Keratinocyte (primary cell): ENCODE data around the gene BLMH. TPM values are rescaled to one million over a fixed set of nuclear protein-coding genes. Genes with fewer than 3 reads are reported as not detected.

ENCODE experiments used
- DNase-seq: peaks from one replicate; pipeline ENCODE4 v3.0.0-alpha.2; 2011; ENCODE audit warnings: low read depth, missing footprints, low spot score
- FAIRE-seq: peaks from 2 replicates; lab custom pipeline; 2011; peaks lifted over from hg19 to GRCh38; lab: Jason Lieb, UNC
- H2AFZ ChIP-seq: 2 replicates; pipeline ENCODE4 v1.6.0; 2012; ENCODE audit warnings: low read length, control low read depth, inconsistent platforms; ENCODE audit not compliant: control insufficient read depth
- H3K27ac ChIP-seq: 2 replicates; pipeline ENCODE4 v1.5.1; 2011; ENCODE audit warnings: low read length; ENCODE audit not compliant: control insufficient read depth, insufficient read depth
- H3K27me3 ChIP-seq: 3 replicates; pipeline ENCODE4 v1.6.0; 2011; ENCODE audit warnings: low read length; ENCODE audit not compliant: control insufficient read depth, insufficient read depth; ENCODE audit errors: extremely low read depth
- H3K36me3 ChIP-seq, 2 experiments: 2 replicates in 1 of 2; 3 replicates in 1 of 2; pipeline ENCODE4 v1.5.1; 2011; ENCODE audit warnings: low read length in 2 of 2, mild to moderate bottlenecking in 1 of 2; ENCODE audit not compliant: control insufficient read depth in 2 of 2, insufficient read depth in 2 of 2; ENCODE audit errors: extremely low read depth in 1 of 2
- H3K4me1 ChIP-seq: 3 replicates; pipeline ENCODE4 v1.5.1; 2011; ENCODE audit warnings: low read length; ENCODE audit not compliant: control insufficient read depth, insufficient read depth; ENCODE audit errors: extremely low read depth
- H3K4me2 ChIP-seq: 3 replicates; pipeline ENCODE4 v1.6.0; 2011; ENCODE audit warnings: low read depth, low read length; ENCODE audit not compliant: control insufficient read depth, insufficient read depth; ENCODE audit errors: extremely low read depth
- H3K4me3 ChIP-seq, 3 experiments: fragments of 200-600 bp in 1 of 3; sonication (generic) in 1 of 3; 2 replicates in 2 of 3; 3 replicates in 1 of 3; pipeline ENCODE4 v1.5.1; 2011 to 2016; ENCODE audit warnings: low read length in 3 of 3, mild to moderate bottlenecking in 3 of 3, control low read depth in 2 of 3, inconsistent platforms in 1 of 3, low read depth in 1 of 3, mixed read lengths in 1 of 3, mixed run types in 1 of 3, moderate library complexity in 1 of 3; ENCODE audit not compliant: control insufficient read depth in 2 of 3, insufficient read depth in 2 of 3; ENCODE audit errors: extremely low read depth in 1 of 3
- H3K79me2 ChIP-seq: 2 replicates; pipeline ENCODE4 v1.6.0; 2012; ENCODE audit warnings: low read length; ENCODE audit not compliant: control insufficient read depth, insufficient read depth
- H3K9ac ChIP-seq: 3 replicates; pipeline ENCODE4 v1.6.0; 2011; ENCODE audit warnings: low read length; ENCODE audit not compliant: control insufficient read depth, insufficient read depth; ENCODE audit errors: extremely low read depth
- H3K9me1 ChIP-seq: 3 replicates; pipeline ENCODE4 v1.6.0; 2011; ENCODE audit warnings: low read length; ENCODE audit not compliant: control insufficient read depth, insufficient read depth; ENCODE audit errors: extremely low read depth
- H3K9me3 ChIP-seq: 2 replicates; pipeline ENCODE4 v1.5.1; 2012; ENCODE audit warnings: low read depth, low read length; ENCODE audit not compliant: control insufficient read depth
- H4K20me1 ChIP-seq: 3 replicates; pipeline ENCODE4 v1.6.0; 2011; ENCODE audit warnings: low read length; ENCODE audit not compliant: control insufficient read depth, insufficient read depth; ENCODE audit errors: extremely low read depth
- EZH2 ChIP-seq: IDR thresholded peaks from one replicate; pipeline ENCODE4 v1.6.1; 2012; ENCODE audit warnings: inconsistent platforms, mild to moderate bottlenecking, low read length, moderate library complexity
- dilution Hi-C: fragments of 300-500 bp; cut with MboI; formaldehyde crosslinking; loops from one replicate; pipeline ENCODE4 v1.7.0; 2020; ENCODE audit warnings: low sequenced_read_pairs; ENCODE audit not compliant: extremely low pct_ligation_motif_present
- polyA plus RNA-seq, 5 experiments: library from polyadenylated mRNA; depleted of rRNA in 3 of 5; stranded (reverse) in 3 of 5; stranded (forward) in 1 of 5; unstranded in 1 of 5; fragments of >200 nt; gene quantifications; 1 replicate in 1 of 5; 2 replicates in 3 of 5; 3 replicates in 1 of 5; pipeline versions ENCODE4 v1.2.1 to v1.2.3, GENCODE V29; 2011 to 2012; ENCODE audit warnings: missing spikeins in 2 of 5, low read depth in 1 of 5, low replicate concordance in 1 of 5
- TF ChIP-seq, protein P1 (sequence below), 3 experiments: IDR thresholded peaks in 1 of 3; conservative IDR thresholded peaks in 1 of 3; optimal IDR thresholded peaks in 1 of 3; 2 replicates in 2 of 3; 3 replicates in 1 of 3; pipeline versions ENCODE3 to v1.5.1; 2011; ENCODE audit warnings: low read length in 3 of 3, mild to moderate bottlenecking in 3 of 3, moderate library complexity in 2 of 3, control low read depth in 1 of 3, inconsistent platforms in 1 of 3; ENCODE audit not compliant: insufficient read depth in 2 of 3; ENCODE audit errors: extremely low read depth in 1 of 3

BLMH gene
- polyA plus RNA-seq, 1 donor (not counting 4 experiments of a cell fraction or from before 2014, with no cell fraction given) = 4.2 TPM

DNA sequence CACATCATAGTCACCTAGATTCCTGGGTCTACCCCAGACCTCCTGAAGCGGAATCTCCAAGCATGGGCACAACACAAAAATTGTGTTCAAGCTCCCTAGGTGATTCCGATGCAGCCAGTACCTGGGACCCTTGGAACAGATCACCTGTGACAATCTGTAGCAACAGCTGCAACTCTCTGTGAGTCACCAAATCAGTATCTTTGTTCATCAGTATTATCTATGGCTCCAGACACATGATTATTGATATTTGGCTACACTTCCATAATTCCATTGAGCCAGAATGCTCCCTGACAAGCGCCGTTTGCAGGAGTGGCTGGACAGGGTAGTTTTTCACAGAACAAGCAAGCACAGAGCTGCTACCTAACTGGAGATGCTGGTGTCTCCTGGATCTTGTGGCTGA lies 72.4 kb downstream of the BLMH start:
- TF ChIP-seq, protein P1, sequence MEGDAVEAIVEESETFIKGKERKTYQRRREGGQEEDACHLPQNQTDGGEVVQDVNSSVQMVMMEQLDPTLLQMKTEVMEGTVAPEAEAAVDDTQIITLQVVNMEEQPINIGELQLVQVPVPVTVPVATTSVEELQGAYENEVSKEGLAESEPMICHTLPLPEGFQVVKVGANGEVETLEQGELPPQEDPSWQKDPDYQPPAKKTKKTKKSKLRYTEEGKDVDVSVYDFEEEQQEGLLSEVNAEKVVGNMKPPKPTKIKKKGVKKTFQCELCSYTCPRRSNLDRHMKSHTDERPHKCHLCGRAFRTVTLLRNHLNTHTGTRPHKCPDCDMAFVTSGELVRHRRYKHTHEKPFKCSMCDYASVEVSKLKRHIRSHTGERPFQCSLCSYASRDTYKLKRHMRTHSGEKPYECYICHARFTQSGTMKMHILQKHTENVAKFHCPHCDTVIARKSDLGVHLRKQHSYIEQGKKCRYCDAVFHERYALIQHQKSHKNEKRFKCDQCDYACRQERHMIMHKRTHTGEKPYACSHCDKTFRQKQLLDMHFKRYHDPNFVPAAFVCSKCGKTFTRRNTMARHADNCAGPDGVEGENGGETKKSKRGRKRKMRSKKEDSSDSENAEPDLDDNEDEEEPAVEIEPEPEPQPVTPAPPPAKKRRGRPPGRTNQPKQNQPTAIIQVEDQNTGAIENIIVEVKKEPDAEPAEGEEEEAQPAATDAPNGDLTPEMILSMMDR (optimal IDR thresholded peaks at IDR 0.05 in 1 of 3, IDR thresholded peaks at IDR 0.05 in 1 of 3, conservative IDR thresholded peaks at IDR 0.05 in 1 of 3; ENCODE audit: extremely low read depth in 1 of 3, insufficient read depth in 2 of 3, low read length in 3 of 3) = no peak
- TF ChIP-seq EZH2 = no peak
- FAIRE-seq (no peak), DNase-seq (no peak)
- Histone ChIP-seq H3K9me1 (no peaks in the 10 kb centered on the region), H3K27me3 (peaks cover 40% of the 10 kb centered on the region), H3K9ac (no peak overlapping the region), H2AFZ (no peak overlapping the region), H3K36me3 (no peaks in the 10 kb centered on the region), H3K27ac (no peak overlapping the region), H3K4me1 (no peaks in the 10 kb centered on the region), H4K20me1 (no peaks in the 10 kb centered on the region), H3K4me2 (no peak overlapping the region), H3K9me3 (no peaks in the 10 kb centered on the region), H3K79me2 (no peaks in the 10 kb centered on the region), H3K4me3 (no peak overlapping the region)
- dilution Hi-C loops = no loop called here

DNA sequence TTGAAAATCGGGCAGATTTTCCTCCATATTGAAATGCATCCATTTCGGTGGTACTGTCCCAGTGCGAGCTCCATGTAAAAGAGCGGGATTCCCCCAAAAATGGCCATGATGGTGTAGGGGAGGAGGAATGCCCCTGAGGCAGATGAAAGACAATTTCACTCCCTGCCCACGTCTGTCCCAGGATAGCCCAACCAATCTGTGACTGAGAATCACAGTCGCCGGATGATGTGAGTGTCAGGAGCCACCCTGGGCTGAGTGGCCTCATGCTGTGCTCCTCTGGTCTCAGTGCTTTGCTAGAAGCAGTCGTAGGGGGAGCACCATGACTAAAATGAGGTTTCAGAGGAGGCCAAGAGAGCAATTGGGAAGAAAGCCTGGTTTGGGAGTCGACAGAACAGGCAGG lies 72.9 kb downstream of the BLMH start:
- H3K36me3 ChIP-seq = no peaks in the 10 kb centered on the region
- FAIRE-seq (no peak), DNase-seq (no peak)
- dilution Hi-C loops = no loop called here
- H3K4me1 ChIP-seq = no peaks in the 10 kb centered on the region
- H4K20me1 ChIP-seq = no peaks in the 10 kb centered on the region
- H3K9me1 ChIP-seq = no peaks in the 10 kb centered on the region
- H3K27ac ChIP-seq = no peak overlapping the region
- no peaks in the 10 kb centered on the region for H3K9me3 ChIP-seq
- no peak overlapping the region for H2AFZ ChIP-seq
- no peaks in the 10 kb centered on the region for H3K79me2 ChIP-seq
- no peak overlapping the region for H3K9ac ChIP-seq
- TF ChIP-seq, protein P1 (optimal IDR thresholded peaks at IDR 0.05 in 1 of 3, IDR thresholded peaks at IDR 0.05 in 1 of 3, conservative IDR thresholded peaks at IDR 0.05 in 1 of 3; ENCODE audit: extremely low read depth in 1 of 3, insufficient read depth in 2 of 3, low read length in 3 of 3) = no peak
- TF ChIP-seq EZH2 = no peak
- H3K4me3 ChIP-seq = no peak overlapping the region
- H3K4me2 ChIP-seq = no peak overlapping the region
- H3K27me3 ChIP-seq = peaks cover 40% of the 10 kb centered on the region
